ENCODE measurements around the gene VPS13D. TPM values are rescaled to one million over a fixed set of nuclear protein-coding genes. Genes with fewer than 3 reads are reported as not detected.
"Not testable (repeated sequence)": the region's sequence is repeated elsewhere in the genome, so short reads cannot be mapped to it uniquely, and the experiment has no call there.

The VPS13D gene
- total RNA-seq, 1 donor: 37.5 TPM

GRCh38 chr1:12314333-12314903 is 84.6 kb downstream of the VPS13D start:
- no peak overlapping the region for H3K4me3 ChIP-seq (ENCODE audit: low read depth, low read length)
- TF ChIP-seq CTCF (IDR thresholded peaks at IDR 0.05; ENCODE audit: insufficient read depth, low read length): peak; percentile 43
- peak; percentile 68 for DNase-seq (ENCODE audit: low read depth)

GRCh38 chr1:12315146-12315545 is 85.3 kb downstream of the VPS13D start:
- H3K4me3 ChIP-seq (ENCODE audit: low read depth, low read length): no peak overlapping the region
- no peak for TF ChIP-seq CTCF (IDR thresholded peaks at IDR 0.05; ENCODE audit: insufficient read depth, low read length)
- DNase-seq (ENCODE audit: low read depth): peak; percentile 57

GRCh38 chr1:12316331-12316730 is 86.5 kb downstream of the VPS13D start:
- H3K4me3 ChIP-seq (ENCODE audit: low read depth, low read length): no peak overlapping the region
- DNase-seq (ENCODE audit: low read depth): peak; percentile 61
- TF ChIP-seq CTCF (IDR thresholded peaks at IDR 0.05; ENCODE audit: insufficient read depth, low read length): no peak

- no peak for TF ChIP-seq CTCF (IDR thresholded peaks at IDR 0.05; ENCODE audit: insufficient read depth, low read length)
- DNase-seq (ENCODE audit: low read depth): no peak
- H3K4me3 ChIP-seq (ENCODE audit: low read depth, low read length): no peak overlapping the region
Observed at GRCh38 chr1:12320486-12320885, 90.7 kb downstream of the VPS13D start.

- DNase-seq (ENCODE audit: low read depth): no peak
- H3K4me3 ChIP-seq (ENCODE audit: low read depth, low read length): no peak overlapping the region
- no peak for TF ChIP-seq CTCF (IDR thresholded peaks at IDR 0.05; ENCODE audit: insufficient read depth, low read length)
Observed at GRCh38 chr1:12324423-12324822, 94.6 kb downstream of the VPS13D start.

- DNase-seq (ENCODE audit: low read depth): not testable (repeated sequence)
Observed at GRCh38 chr1:12324973-12325372, 95.1 kb downstream of the VPS13D start.

GRCh38 chr1:12326986-12327385 is 97.2 kb downstream of the VPS13D start:
- no peak for TF ChIP-seq CTCF (IDR thresholded peaks at IDR 0.05; ENCODE audit: insufficient read depth, low read length)
- no peak overlapping the region for H3K4me3 ChIP-seq (ENCODE audit: low read depth, low read length)
- DNase-seq (ENCODE audit: low read depth): no peak

More at GRCh38 chr1:12324973-12325372, 95.1 kb downstream of the VPS13D start:
- not testable (repeated sequence) for H3K4me3 ChIP-seq (ENCODE audit: low read depth, low read length)
